Suppressor macrophage treated with lipopolysaccharide for 1 hour (primary cell): ENCODE data around the gene C10orf53.
"Not testable (repeated sequence)": the region's sequence is repeated elsewhere in the genome, so short reads cannot be mapped to it uniquely, and the experiment has no call there.

Experiments
- DNase-seq, 3 donors: peaks; one replicate each; pipeline ENCODE4 v3.0.0-alpha.2; 2020 to 2022

Gene C10orf53

GRCh38 chr10:49688261-49688846 lies 8.9 kb downstream of the C10orf53 start:
- DNase-seq = no peak

GRCh38 chr10:49688920-49689319 lies 9.5 kb downstream of the C10orf53 start:
- DNase-seq = no peak

- DNase-seq = no peak
Measured at GRCh38 chr10:49689882-49690510, 10.5 kb downstream of the C10orf53 start.

GRCh38 chr10:49690698-49691356 lies 11.4 kb downstream of the C10orf53 start:
- no peak for DNase-seq

GRCh38 chr10:49691588-49691987 lies 12.1 kb downstream of the C10orf53 start:
- no peak for DNase-seq

GRCh38 chr10:49694466-49694865 lies 15.0 kb downstream of the C10orf53 start:
- DNase-seq = no peak

- DNase-seq = no peak
Measured at GRCh38 chr10:49696311-49696710, 16.9 kb downstream of the C10orf53 start.

GRCh38 chr10:49698679-49699078 lies 19.2 kb downstream of the C10orf53 start:
- DNase-seq = no peak

- no peak for DNase-seq
Measured at GRCh38 chr10:49700211-49700610, 20.8 kb downstream of the C10orf53 start.

GRCh38 chr10:49700997-49701396 lies 21.5 kb downstream of the C10orf53 start:
- no peak for DNase-seq

GRCh38 chr10:49707585-49707984 lies 28.1 kb downstream of the C10orf53 start:
- DNase-seq = no peak

- DNase-seq = no peak
Measured at GRCh38 chr10:49709934-49710333, 30.5 kb downstream of the C10orf53 start.

GRCh38 chr10:49710966-49711365 lies 31.5 kb downstream of the C10orf53 start:
- DNase-seq = no peak

GRCh38 chr10:49711481-49711880 lies 32.0 kb downstream of the C10orf53 start:
- no peak for DNase-seq

GRCh38 chr10:49713266-49713665 lies 33.8 kb downstream of the C10orf53 start:
- no peak for DNase-seq

GRCh38 chr10:49715157-49715556 lies 35.7 kb downstream of the C10orf53 start:
- not testable (repeated sequence) for DNase-seq

GRCh38 chr10:49726593-49726992 lies 47.1 kb downstream of the C10orf53 start:
- DNase-seq = no peak

GRCh38 chr10:49733866-49734265 lies 54.4 kb downstream of the C10orf53 start:
- no peak for DNase-seq

GRCh38 chr10:49734676-49735075 lies 55.2 kb downstream of the C10orf53 start:
- DNase-seq = no peak

- DNase-seq = no peak
Measured at GRCh38 chr10:49735161-49735560, 55.7 kb downstream of the C10orf53 start.

GRCh38 chr10:49735848-49736563 lies 56.6 kb downstream of the C10orf53 start:
- DNase-seq = no peak

- no peak for DNase-seq
Measured at GRCh38 chr10:49736564-49737113, 57.2 kb downstream of the C10orf53 start.

- no peak for DNase-seq
Measured at GRCh38 chr10:49737474-49738201, 58.2 kb downstream of the C10orf53 start.
